Measurements from ENCODE around the gene PTTG1IP.

Gene PTTG1IP

GRCh38 chr21:44855572-44855971 is 17.9 kb downstream of the PTTG1IP start:
- Histone ChIP-seq H3K4me1 (ENCODE audit: insufficient read depth, insufficient read length) (peaks cover 2% of the 10 kb centered on the region), H3K27me3 (ENCODE audit: insufficient read depth, insufficient read length) (no peaks in the 10 kb centered on the region), H3K9me3 (ENCODE audit: insufficient read depth, low read length) (no peaks in the 10 kb centered on the region), H3K36me3 (ENCODE audit: insufficient read depth, insufficient read length, low read length) (peaks cover 95% of the 10 kb centered on the region), H3K9ac (ENCODE audit: insufficient read length, low read depth) (no peak overlapping the region), H3K4me3 (ENCODE audit: insufficient read length, low read depth) (no peak overlapping the region)
- no peak for DNase-seq (ENCODE audit: low read depth, low spot score)
- TF ChIP-seq SUZ12 (IDR thresholded peaks at IDR 0.05; ENCODE audit: extremely low read depth, insufficient read depth, insufficient read length) (no peak), YY1 (IDR thresholded peaks at IDR 0.05; ENCODE audit: insufficient read depth, insufficient read length) (no peak), ZNF274 (IDR thresholded peaks at IDR 0.05; ENCODE audit: low read depth, low read length) (no peak)

GRCh38 chr21:44854664-44855446 is 18.6 kb downstream of the PTTG1IP start:
- TF ChIP-seq SUZ12 (IDR thresholded peaks at IDR 0.05; ENCODE audit: extremely low read depth, insufficient read depth, insufficient read length): no peak

GRCh38 chr21:44854391-44854663 is 19.2 kb downstream of the PTTG1IP start:
- TF ChIP-seq SUZ12 (IDR thresholded peaks at IDR 0.05; ENCODE audit: extremely low read depth, insufficient read depth, insufficient read length): no peak
- TF ChIP-seq YY1 (IDR thresholded peaks at IDR 0.05; ENCODE audit: insufficient read depth, insufficient read length): no peak
- TF ChIP-seq ZNF274 (IDR thresholded peaks at IDR 0.05; ENCODE audit: low read depth, low read length): no peak
- peaks cover 97% of the 10 kb centered on the region for H3K36me3 ChIP-seq (ENCODE audit: insufficient read depth, insufficient read length, low read length)
- no peak overlapping the region for H3K9ac ChIP-seq (ENCODE audit: insufficient read length, low read depth)
- H3K27me3 ChIP-seq (ENCODE audit: insufficient read depth, insufficient read length): no peaks in the 10 kb centered on the region
- no peak for DNase-seq (ENCODE audit: low read depth, low spot score)
- H3K9me3 ChIP-seq (ENCODE audit: insufficient read depth, low read length): no peaks in the 10 kb centered on the region
- H3K4me3 ChIP-seq (ENCODE audit: insufficient read length, low read depth): no peak overlapping the region
- H3K4me1 ChIP-seq (ENCODE audit: insufficient read depth, insufficient read length): peaks cover 2% of the 10 kb centered on the region

More at GRCh38 chr21:44854664-44855446, 18.6 kb downstream of the PTTG1IP start:
- H3K27me3 ChIP-seq (ENCODE audit: insufficient read depth, insufficient read length): no peaks in the 10 kb centered on the region
- DNase-seq (ENCODE audit: low read depth, low spot score): no peak
- peaks cover 2% of the 10 kb centered on the region for H3K4me1 ChIP-seq (ENCODE audit: insufficient read depth, insufficient read length)
- H3K9ac ChIP-seq (ENCODE audit: insufficient read length, low read depth): no peak overlapping the region
- no peak overlapping the region for H3K4me3 ChIP-seq (ENCODE audit: insufficient read length, low read depth)
- H3K9me3 ChIP-seq (ENCODE audit: insufficient read depth, low read length): no peaks in the 10 kb centered on the region
- peaks cover 97% of the 10 kb centered on the region for H3K36me3 ChIP-seq (ENCODE audit: insufficient read depth, insufficient read length, low read length)

- H3K27me3 ChIP-seq (ENCODE audit: insufficient read depth, insufficient read length): no peaks in the 10 kb centered on the region
- TF ChIP-seq SUZ12 (IDR thresholded peaks at IDR 0.05; ENCODE audit: extremely low read depth, insufficient read depth, insufficient read length) (no peak), ZNF274 (IDR thresholded peaks at IDR 0.05; ENCODE audit: low read depth, low read length) (no peak), YY1 (IDR thresholded peaks at IDR 0.05; ENCODE audit: insufficient read depth, insufficient read length) (no peak)
- H3K9me3 ChIP-seq (ENCODE audit: insufficient read depth, low read length): no peaks in the 10 kb centered on the region
- no peak overlapping the region for H3K4me3 ChIP-seq (ENCODE audit: insufficient read length, low read depth)
- no peak overlapping the region for H3K9ac ChIP-seq (ENCODE audit: insufficient read length, low read depth)
- H3K36me3 ChIP-seq (ENCODE audit: insufficient read depth, insufficient read length, low read length): peaks cover 97% of the 10 kb centered on the region
- H3K4me1 ChIP-seq (ENCODE audit: insufficient read depth, insufficient read length): peaks cover 2% of the 10 kb centered on the region
- DNase-seq (ENCODE audit: low read depth, low spot score): no peak
These were observed 19.7 kb downstream of the PTTG1IP start for GRCh38 chr21:44853601-44854390.

GRCh38 chr21:44850905-44851657 is 22.4 kb downstream of the PTTG1IP start:
- H3K36me3 ChIP-seq (ENCODE audit: insufficient read depth, insufficient read length, low read length): peaks cover 73% of the 10 kb centered on the region
- DNase-seq (ENCODE audit: low read depth, low spot score): no peak
- H3K9me3 ChIP-seq (ENCODE audit: insufficient read depth, low read length): no peaks in the 10 kb centered on the region
- no peak overlapping the region for H3K9ac ChIP-seq (ENCODE audit: insufficient read length, low read depth)
- TF ChIP-seq ZNF274 (IDR thresholded peaks at IDR 0.05; ENCODE audit: low read depth, low read length) (no peak), SUZ12 (IDR thresholded peaks at IDR 0.05; ENCODE audit: extremely low read depth, insufficient read depth, insufficient read length) (no peak), YY1 (IDR thresholded peaks at IDR 0.05; ENCODE audit: insufficient read depth, insufficient read length) (no peak)
- H3K4me3 ChIP-seq (ENCODE audit: insufficient read length, low read depth): no peak overlapping the region
- no peaks in the 10 kb centered on the region for H3K27me3 ChIP-seq (ENCODE audit: insufficient read depth, insufficient read length)
- H3K4me1 ChIP-seq (ENCODE audit: insufficient read depth, insufficient read length): peaks cover 14% of the 10 kb centered on the region

GRCh38 chr21:44850208-44850800 is 23.2 kb downstream of the PTTG1IP start:
- no peaks in the 10 kb centered on the region for H3K9me3 ChIP-seq (ENCODE audit: insufficient read depth, low read length)
- H3K4me1 ChIP-seq (ENCODE audit: insufficient read depth, insufficient read length): peaks cover 17% of the 10 kb centered on the region
- no peak overlapping the region for H3K4me3 ChIP-seq (ENCODE audit: insufficient read length, low read depth)
- H3K27me3 ChIP-seq (ENCODE audit: insufficient read depth, insufficient read length): no peaks in the 10 kb centered on the region
- no peak for TF ChIP-seq YY1 (IDR thresholded peaks at IDR 0.05; ENCODE audit: insufficient read depth, insufficient read length)
- no peak for TF ChIP-seq ZNF274 (IDR thresholded peaks at IDR 0.05; ENCODE audit: low read depth, low read length)
- TF ChIP-seq SUZ12 (IDR thresholded peaks at IDR 0.05; ENCODE audit: extremely low read depth, insufficient read depth, insufficient read length): no peak
- no peak for DNase-seq (ENCODE audit: low read depth, low spot score)
- H3K9ac ChIP-seq (ENCODE audit: insufficient read length, low read depth): no peak overlapping the region
- peaks cover 65% of the 10 kb centered on the region for H3K36me3 ChIP-seq (ENCODE audit: insufficient read depth, insufficient read length, low read length)
